Pons (tissue), 1 donor: Measurements from ENCODE around the gene RCL1.
A peak's percentile ranks its signal among the peaks of the same experiment; 100 is the strongest.
"Not testable (repeated sequence)": the region's sequence is repeated elsewhere in the genome, so short reads cannot be mapped to it uniquely, and the experiment has no call there.

Experiments used
- DNase-seq: peaks from one replicate; pipeline ENCODE4 v3.0.0-alpha.2; 2016; ENCODE audit warnings: low spot score

RCL1 gene, protein sequence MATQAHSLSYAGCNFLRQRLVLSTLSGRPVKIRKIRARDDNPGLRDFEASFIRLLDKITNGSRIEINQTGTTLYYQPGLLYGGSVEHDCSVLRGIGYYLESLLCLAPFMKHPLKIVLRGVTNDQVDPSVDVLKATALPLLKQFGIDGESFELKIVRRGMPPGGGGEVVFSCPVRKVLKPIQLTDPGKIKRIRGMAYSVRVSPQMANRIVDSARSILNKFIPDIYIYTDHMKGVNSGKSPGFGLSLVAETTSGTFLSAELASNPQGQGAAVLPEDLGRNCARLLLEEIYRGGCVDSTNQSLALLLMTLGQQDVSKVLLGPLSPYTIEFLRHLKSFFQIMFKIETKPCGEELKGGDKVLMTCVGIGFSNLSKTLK

DNA sequence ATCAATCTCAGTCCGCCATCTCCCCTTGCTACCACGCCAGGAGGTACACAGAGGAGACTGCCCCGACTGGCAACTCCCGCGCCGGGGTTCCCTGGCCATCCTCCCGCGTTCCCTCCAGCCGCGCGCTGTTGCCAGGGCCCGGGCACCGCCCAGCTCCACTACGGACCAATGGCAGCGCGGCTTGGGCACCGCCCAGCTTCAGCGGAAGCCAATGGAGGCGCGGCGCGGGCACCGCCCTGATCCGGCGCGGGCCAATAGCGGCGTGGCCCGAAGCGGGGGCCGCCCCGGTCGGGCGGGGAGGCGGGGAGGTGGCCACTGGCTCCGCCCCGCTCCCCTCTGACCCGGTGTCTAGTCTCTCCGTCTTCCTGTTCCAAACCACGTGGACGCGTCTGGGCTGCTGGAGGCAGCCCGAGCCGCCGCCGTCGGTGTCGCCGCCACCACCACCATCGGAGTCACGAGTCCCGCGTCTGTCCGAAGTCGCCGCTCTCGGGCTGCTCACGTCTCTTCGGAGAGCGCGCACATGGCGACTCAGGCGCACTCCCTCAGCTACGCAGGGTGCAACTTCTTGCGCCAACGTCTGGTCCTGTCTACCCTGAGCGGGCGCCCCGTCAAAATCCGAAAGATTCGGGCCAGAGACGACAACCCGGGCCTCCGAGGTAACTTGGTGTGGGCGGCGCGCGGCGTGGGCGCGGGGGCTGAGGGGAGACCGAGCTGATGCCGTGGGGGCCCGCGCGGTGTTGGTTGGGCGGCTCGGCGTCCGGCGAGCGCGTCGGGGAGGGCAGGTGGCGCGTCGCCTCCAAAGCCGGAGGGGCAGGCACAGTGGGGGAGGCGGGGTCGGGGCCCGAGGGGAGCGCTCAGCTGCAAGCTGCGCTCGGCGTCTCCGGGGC lies at the start of gene RCL1:
Gene RCL1 (plus strand): TSS at position 373 of the 887 bp plus-strand sequence. CDS start 148 bp downstream, at position 521.
- peak; percentile 97 for DNase-seq

DNA sequence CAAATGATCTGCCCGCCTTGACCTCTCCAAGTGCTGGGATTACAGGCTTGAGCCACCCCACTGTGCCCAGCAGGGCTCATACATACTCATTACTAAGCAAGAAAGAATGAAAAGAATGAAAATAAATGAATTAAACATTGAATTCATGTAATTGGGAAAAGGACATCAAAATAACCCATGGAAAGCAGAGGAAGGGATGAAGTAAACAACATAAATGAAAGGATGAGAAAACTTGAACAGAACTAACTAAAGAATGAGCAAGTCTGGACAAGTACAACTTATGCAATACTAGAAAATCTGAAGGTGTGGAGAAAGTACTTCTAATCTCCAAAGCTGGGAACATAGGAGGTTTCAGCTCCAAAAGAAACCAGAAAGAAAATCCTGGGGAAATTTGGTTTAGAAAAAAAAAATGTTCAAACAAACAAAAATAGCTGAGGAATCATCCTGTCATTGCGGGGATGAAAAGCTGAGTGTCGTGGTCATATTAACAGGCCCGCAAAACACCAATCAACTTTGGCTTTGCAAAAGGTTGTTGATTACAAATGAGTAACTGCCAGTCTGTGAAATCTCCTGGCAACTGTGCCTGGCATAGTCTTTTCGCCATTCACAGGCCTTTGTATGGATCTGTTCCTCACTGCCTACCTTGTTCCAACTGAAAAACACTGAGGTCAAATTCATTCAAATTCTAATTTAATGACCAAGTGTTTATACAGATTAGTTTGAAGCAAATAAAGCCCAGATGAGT lies 49.4 kb upstream of the RCL1 start:
- no peak for DNase-seq

DNA sequence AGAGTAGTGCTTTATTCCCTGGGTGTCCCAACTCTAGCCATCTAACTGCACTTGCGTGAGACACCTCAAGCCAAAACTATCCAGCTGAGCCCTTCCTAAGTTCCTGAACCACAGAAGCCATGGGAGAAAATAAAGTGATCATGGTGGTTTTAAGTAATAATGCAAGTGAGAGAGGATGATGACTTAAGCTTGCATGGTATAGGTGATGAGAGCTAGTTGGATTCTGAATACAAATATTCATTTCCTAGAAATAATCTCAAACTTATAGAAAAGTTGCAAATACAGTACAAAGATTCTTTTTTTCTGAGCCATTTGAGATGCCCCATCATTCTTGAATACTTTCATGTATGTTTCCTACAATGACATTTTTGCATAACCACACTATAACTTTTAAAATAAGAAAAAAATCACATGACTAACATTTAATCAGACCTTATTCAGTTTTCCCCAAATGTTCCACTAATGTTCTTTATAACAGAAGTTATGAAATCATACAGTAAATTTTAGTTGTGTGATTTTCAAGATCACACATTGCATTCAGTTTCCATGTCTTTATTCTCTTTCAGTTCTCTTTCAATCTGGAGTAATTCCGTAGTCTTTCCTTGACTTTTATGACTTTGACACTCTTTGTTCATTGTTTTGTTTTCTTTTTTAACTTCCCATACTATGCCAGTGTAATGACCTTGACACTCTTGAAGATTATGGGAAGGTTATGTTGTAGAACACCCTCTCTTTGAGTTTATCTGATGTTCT lies 46.3 kb upstream of the RCL1 start:
- DNase-seq: no peak

DNA sequence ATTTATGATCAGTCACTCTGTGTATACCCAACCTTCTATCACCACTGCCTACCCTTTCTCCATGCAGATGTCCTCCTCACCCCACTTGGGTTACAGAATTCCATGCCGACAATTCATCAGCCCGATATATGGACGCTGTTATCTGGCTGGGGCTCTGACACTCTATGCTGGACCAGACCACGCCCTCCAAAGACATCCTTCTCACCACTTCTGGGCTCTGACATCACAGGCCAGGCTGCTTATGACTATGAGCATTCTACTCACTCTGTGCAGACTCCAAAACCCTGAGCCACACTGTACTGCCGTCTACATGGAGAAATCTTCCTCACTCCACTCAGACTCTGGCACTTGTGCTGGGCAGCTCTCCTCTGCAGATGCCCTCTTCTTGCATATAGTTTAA lies 44.1 kb upstream of the RCL1 start:
- no peak for DNase-seq

DNA sequence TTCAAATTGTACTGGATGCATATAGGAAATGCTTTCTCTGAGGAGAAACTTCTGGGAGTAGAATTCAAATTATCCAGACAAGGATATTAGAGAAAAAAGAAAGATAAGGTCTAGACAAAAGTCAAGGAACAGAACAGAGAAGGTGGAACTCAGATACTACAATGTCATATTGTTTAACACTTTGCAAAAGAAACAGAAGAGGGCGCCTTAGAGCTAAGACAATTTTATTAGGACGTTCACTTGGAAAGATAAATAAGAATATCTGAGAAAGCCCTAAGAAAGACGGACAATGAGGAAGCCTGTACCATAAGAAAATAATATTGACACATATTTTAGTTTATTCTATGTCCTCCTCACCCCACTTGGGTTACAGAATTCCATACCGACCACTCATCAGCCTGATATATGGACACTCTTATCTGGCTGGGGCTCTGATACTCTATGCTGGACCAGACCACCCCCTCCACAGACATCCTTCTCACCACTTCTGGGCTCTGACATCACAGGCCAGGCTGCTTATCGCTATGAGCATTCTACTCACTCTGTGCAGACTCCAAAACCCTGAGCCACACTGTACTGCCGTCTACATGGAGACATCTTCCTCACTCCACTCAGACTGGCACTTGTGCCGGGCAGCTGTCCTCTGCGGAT lies 42.6 kb upstream of the RCL1 start:
- peak; percentile 61 for DNase-seq

- DNase-seq: not testable (repeated sequence)
Measured at GRCh38 chr9:4754530-4754929, 38.2 kb upstream of the RCL1 start.

- no peak for DNase-seq
Measured at GRCh38 chr9:4755026-4755609, 37.6 kb upstream of the RCL1 start.

DNA sequence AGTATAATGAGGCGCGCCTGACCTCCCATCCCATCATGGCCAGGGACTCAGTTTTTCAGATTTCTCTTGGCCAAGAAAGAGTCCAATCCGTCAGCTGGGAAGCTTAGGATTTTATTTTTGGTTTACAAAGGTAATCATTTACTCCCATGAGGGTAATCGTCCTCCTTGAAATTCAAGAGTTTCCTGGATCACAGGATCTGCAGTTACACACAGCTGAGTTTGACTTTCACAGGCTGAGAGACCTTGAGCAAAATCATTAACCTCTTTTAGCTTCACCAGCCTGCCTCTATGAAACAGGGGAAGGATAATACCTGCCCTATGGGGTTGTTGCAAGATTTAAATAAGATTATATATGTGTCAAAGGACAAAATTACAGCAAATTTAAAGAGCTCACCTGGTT lies 36.3 kb upstream of the RCL1 start:
- no peak for DNase-seq

DNA sequence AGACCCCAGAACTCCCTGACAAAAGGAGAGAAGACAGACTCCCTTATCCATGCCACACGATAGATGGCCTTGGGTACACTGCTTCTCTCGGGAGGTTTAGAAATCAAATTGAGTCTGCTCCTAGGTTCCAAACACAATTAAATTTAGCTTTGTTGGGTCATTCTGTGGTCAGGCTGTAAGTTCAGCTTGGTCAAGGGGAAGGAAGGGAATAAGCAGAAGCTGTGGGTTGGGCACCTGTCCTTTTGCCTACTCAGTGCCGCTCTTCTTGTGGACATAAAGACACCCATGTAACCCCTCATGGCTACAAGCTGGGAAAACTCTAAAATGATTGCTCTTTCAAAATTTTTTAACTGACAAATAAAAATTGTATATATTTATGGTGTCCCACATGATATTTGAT lies 32.6 kb upstream of the RCL1 start:
- peak; percentile 71 for DNase-seq

- peak; percentile 81 for DNase-seq
Measured at GRCh38 chr9:4762108-4762885, 30.4 kb upstream of the RCL1 start.

- DNase-seq: no peak
Measured at GRCh38 chr9:4762886-4763541, 29.7 kb upstream of the RCL1 start.

- DNase-seq: no peak
Measured at GRCh38 chr9:4764033-4764432, 28.7 kb upstream of the RCL1 start.

DNA sequence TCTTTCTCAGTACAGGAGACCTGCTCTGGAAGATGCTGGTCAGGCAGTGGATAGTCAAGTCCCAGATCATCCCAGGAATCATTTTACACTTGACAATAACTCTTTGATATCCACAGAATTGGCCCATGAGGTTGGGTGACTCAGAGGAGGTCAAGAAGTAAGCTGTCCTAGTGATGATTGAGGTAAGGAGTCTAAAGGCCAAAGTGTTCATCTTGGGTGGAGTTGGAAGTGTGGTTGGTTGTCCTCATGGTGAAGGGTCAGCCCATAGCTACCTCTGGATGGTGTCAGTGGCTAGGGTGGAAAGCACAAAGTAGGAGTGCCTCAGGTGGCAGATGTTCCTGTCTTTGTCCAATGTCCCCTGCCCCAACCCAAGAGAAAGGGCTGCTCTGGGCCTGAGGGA lies 24.1 kb upstream of the RCL1 start:
- DNase-seq: no peak

DNA sequence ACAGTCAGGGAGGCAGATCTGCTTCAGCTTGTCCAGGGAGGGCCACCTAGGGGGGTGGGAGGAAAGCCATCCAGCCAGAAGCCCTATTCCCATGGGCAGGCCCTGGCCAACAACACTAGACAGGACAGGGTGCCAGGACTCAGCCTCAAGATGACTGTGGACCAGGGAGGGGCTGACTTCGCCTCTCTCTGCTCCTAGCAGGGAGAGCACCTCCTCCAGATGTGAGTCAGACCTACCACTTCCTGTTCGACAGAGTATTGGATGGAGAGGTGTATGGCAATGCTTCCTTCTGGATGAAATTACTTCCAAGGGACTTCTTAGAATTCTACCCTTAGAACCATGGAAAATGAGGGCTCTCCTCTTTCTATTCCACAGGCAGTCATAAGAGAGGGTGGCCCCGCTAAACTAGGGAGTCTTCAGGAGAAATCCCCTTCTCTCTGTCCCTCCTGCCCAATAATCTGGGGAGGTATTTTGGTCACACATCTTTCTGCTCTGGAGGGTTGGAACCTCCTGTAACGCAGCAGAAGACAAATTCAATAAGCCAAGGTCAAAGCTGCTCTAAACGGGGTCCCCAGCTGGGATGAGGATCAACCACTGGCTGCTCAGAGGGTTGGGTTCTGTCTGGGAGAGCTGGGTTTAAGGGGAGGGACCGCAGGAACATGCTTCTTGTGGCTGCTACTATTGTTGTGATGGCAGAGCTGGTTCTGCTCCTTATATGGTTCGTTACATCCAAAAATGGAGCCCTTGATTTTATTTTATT lies 23.2 kb upstream of the RCL1 start:
- DNase-seq: no peak

GRCh38 chr9:4771788-4772187 lies 21.0 kb upstream of the RCL1 start:
- no peak for DNase-seq

DNA sequence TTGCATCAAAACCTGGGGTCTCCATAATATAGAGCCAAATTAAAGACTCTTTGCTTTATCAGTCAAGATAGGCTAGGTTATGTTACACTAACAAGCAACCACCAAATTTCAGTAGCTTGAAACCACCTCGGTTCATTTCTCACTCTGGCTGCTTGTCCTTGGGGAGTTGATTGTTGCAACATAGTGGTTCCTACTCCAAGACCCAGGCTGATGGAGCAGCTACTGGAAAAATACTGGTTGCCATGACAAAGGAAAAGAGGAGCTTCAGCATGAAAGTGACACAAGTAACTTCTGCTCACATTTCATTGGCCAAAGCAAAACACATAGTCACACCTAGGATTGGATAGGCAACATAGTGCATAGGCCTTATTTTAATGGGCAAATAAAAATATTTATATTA lies 18.5 kb upstream of the RCL1 start:
- no peak for DNase-seq

- DNase-seq: not testable (repeated sequence)
Measured at GRCh38 chr9:4774958-4775357, 17.8 kb upstream of the RCL1 start.

DNA sequence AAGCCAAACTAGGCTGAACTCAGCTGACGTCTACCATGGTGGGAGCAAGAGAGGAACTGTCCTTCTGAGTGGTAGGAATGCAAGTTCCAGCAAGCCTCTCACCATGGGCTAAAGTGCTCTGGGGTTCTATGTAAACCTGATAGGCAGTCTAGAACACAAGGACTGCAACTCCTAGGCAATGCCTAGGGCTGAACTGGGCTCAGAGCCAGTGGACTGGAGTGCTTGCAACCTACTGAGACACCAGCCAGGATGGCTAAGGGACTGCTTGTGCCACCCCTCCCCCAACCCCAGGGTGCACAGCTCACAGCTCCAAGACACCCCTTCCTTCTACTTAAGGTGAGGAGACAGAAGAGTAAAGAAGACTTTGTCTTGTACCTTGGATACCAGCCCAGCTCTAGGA lies 12.1 kb upstream of the RCL1 start:
- DNase-seq: no peak

DNA sequence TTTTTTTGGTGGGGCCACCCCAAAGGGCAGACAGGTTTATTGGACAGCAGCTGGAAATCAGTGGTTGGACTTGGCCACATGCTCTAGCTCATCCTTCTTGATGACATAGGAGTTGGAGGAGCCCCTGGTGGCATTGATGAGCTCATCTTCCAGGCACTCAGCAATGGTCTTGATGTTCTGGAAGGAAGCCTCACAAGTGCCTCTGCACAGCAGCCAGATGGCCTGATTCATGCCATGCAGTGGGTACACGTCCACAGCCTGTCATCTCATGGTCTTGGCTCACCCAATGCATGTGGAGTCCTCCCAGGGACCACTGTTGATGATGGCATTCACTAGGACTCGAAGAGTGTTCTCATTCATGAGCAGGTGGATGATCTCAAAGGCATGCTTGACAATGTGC lies 11.3 kb upstream of the RCL1 start:
- no peak for DNase-seq
